SH-SY5Y (cell line): ENCODE data around the gene VSIG4.

Experiments used
- GATA2 ChIP-seq: IDR thresholded peaks from 2 replicates; pipeline ENCODE4 v1.6.1; 2011; ENCODE audit warnings: mild to moderate bottlenecking, low read depth, low read length
- GATA3 ChIP-seq: IDR thresholded peaks from 2 replicates; pipeline ENCODE4 v1.6.1; 2011; ENCODE audit warnings: low read depth, mild to moderate bottlenecking, low read length, moderate library complexity

VSIG4 gene

GRCh38 chrX:66005830-66006449, 33.9 kb downstream of the VSIG4 start:
- TF ChIP-seq GATA3 = no peak
- no peak for TF ChIP-seq GATA2

DNA sequence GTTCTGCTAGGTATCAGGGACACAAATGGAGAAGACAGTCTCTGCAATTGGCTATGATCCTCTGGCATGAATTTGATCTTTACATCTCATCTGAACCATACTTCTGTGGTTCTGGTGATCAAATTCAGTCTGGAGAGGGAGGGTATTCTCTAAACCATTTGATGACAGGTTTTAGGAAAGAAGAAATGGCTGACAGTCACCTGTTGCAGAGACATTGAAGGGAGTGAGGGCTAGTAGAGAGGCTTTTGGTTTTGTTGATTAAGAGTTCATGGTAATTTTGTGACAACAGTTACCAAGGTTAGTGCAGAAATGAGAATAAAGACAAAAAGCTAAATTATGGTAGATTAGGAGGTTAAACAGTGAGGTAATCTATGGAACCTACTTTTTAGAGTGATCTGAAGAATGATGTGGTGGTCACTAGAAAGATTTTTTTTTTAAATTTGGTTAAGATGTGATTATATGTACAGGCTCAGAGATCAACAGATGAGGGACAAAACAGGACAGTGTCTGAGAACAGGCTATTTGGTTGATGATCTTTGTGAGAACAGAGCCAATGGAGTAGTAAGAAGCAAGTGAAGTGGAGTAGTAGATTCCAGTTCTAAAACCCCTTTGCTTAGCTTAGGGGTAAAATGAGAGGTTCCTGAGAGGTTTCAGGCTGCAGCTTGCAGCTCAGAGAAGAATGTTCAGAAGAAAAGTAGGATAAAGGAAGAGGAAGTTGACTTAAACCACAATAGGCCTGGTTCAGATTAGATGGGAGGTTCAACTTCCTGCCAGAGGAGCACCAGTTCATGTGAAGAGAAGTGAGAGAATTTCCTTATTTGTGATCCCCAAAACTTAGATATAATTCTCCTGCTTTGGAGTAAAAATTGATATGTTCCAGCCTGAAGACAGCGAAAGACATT, 34.7 kb downstream of the VSIG4 start:
- no peak for TF ChIP-seq GATA2
- no peak for TF ChIP-seq GATA3

DNA sequence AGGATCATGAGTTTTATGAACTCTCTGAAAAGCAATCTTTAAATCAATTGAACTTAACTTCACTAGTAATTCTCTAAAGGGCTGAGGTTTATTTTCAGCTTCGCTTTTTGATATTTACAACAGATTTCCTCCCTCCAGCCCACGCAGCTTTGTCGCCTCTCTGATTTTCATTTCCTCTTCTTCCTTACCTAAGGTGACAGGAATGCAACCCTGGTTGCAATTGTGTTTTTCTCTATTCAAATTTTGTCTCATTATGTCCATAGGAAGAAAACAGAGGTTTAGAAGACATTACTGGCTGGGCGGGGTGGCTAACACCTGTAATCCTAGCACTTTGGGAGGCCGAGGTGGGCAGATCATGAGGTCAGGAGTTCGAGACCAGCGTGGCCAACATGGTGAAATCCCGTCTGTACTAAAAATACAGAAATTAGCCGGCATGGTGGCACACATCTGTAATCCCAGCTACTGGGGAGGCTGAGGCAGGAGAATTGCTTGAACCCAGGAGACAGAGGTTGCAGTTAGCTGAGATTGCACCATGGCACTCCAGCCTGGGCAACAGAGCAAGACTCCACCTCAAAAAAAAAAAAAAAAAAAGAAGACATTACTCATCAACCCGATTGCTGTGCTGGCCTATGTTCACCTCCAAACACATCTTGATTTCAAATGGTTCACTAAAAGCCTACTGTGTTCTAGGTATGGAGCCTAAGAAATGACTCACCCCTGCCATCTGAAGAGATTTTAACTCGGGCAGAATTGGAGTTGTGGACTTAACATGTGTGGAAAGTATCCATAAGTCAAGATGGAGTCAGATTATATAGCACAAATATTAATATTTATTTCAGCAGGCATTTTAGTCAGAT, 36.8 kb downstream of the VSIG4 start:
- no peak for TF ChIP-seq GATA3
- no peak for TF ChIP-seq GATA2

- TF ChIP-seq GATA3 = no peak
- TF ChIP-seq GATA2 = no peak
Measured at GRCh38 chrX:66001596-66001995, 38.3 kb downstream of the VSIG4 start.

GRCh38 chrX:66000628-66001272, 39.1 kb downstream of the VSIG4 start:
- no peak for TF ChIP-seq GATA2
- TF ChIP-seq GATA3 = no peak

GRCh38 chrX:66000178-66000577, 39.7 kb downstream of the VSIG4 start:
- TF ChIP-seq GATA3 = no peak
- TF ChIP-seq GATA2 = no peak

DNA sequence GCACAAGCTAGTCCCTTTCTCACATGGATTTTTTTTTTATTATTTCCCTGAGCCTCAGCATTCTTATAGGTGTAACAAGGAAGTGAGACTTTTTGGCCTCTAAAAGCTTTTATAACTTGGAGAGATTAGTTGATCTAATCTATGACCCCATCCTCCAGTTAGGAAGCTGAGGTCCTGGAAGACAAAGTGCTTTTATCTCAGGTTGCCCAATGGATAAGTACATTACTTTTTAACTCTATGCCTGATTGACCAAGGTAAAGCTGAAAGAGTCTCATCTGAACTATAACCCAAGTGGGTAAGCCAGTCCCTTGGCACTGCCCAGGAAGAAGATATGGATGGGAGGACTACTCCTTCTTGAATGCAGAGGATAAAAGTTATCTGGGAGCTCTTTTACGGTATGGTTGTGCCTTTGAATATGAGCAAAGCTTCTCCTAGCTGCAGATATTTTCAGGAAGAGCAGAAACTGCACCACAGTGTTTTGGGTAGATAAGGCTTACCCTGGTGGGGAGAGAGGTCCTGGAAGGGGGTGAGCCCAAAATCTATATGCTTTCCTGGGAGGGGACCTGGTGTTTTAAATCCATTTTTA, 40.2 kb downstream of the VSIG4 start:
- no peak for TF ChIP-seq GATA2
- TF ChIP-seq GATA3 = no peak

- TF ChIP-seq GATA2 (no peak), GATA3 (no peak)
Measured at GRCh38 chrX:65999029-65999562, 40.8 kb downstream of the VSIG4 start.

- TF ChIP-seq GATA3 (no peak), GATA2 (no peak)
Measured at GRCh38 chrX:65997978-65998717, 41.7 kb downstream of the VSIG4 start.

- TF ChIP-seq GATA2 = no peak
- TF ChIP-seq GATA3 = no peak
Measured at GRCh38 chrX:65994519-65995506, 45.1 kb downstream of the VSIG4 start.

GRCh38 chrX:65993915-65994460, 45.9 kb downstream of the VSIG4 start:
- TF ChIP-seq GATA2 (no peak), GATA3 (no peak)

- no peak for TF ChIP-seq GATA3
- no peak for TF ChIP-seq GATA2
Measured at GRCh38 chrX:65993332-65993731, 46.5 kb downstream of the VSIG4 start.
